Heart left ventricle (tissue), 13 donors: ENCODE data around the gene HMSD.

Experiments used
- CTCF ChIP-seq, 12 donors: fragments of 200-600 bp; sonication (generic) in 4 of 12; IDR thresholded peaks; one replicate each; pipeline versions ENCODE4 v1.5.0 to v1.8.0; 2018 to 2022; ENCODE audit warnings: antibody characterized with exemption in 12 of 12, mild to moderate bottlenecking in 5 of 12
- POLR2A ChIP-seq, 2 donors: fragments of 450-650 bp; IDR thresholded peaks; one replicate each; pipeline ENCODE4 v1.6.1; 2017; ENCODE audit warnings: antibody characterized with exemption in 2 of 2, mild to moderate bottlenecking in 2 of 2, moderate library complexity in 2 of 2
- donor health status: ischemic (EF 13 %, LVEDD 7.1; RV severe dilation, severe dysfunction).
- donor health status: DM: no; HTN: yes; CAD: no.
- donor health status: DM: no; HTN: no; CAD: no.
- donor health status: ischemic (EF 25% LVEDD 6.9; RV normal size, moderate dysfunction).
- donor health status: ischemic (EF 25% LVEDD 5.7; RV mildly dilated, moderate dysfunction).
- donor health status: ischemic (EF 35%, LVEDD 5.7; RV mildly dilated, moderate dysfunction).
- donor health status: nonischemic (EF 11% LVEDD 7.7; RV severe dilation, severe dysfunction).
- donor health status: DM: yes; HTN: yes; CAD: no.
- donor health status: PGD.
- donor health status: ischemic (EF 29% LVEDD 5.4; RV normal size, mild dysfunction).
- donor health status: nonischemic (EF 23%, LVEDD 6.1; RV moderate dilation, normal function).

- peak in 2 of 12 donors; percentile 9 to 11 for TF ChIP-seq CTCF (IDR thresholded peaks at IDR 0.05)
- no peak for TF ChIP-seq POLR2A (IDR thresholded peaks at IDR 0.05)
These were observed 25.9 kb downstream of the HMSD start for GRCh38 chr18:63974991-63975390.
